Measurements from ENCODE around the gene ACKR2.

DNA sequence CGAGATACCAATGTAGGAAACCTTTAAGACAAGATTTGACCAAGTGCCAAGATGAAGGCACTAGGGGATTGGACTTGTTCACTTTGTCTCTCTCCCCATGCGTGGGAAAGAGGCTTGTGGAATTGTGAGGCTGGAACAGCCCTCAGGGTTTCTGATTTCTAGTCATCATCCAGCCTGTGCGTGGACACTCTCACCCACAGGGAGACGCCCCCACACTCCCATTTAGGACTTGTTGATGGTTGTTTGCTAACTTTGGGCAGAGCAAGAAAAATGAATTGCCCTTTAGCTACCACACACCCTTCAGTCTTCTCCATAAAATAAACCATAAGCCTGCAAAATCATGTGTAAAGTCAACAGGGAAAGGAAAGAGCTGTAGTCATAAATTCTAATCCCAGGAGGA is 18.4 kb downstream of the ACKR2 start:
- TF ChIP-seq, protein P1, sequence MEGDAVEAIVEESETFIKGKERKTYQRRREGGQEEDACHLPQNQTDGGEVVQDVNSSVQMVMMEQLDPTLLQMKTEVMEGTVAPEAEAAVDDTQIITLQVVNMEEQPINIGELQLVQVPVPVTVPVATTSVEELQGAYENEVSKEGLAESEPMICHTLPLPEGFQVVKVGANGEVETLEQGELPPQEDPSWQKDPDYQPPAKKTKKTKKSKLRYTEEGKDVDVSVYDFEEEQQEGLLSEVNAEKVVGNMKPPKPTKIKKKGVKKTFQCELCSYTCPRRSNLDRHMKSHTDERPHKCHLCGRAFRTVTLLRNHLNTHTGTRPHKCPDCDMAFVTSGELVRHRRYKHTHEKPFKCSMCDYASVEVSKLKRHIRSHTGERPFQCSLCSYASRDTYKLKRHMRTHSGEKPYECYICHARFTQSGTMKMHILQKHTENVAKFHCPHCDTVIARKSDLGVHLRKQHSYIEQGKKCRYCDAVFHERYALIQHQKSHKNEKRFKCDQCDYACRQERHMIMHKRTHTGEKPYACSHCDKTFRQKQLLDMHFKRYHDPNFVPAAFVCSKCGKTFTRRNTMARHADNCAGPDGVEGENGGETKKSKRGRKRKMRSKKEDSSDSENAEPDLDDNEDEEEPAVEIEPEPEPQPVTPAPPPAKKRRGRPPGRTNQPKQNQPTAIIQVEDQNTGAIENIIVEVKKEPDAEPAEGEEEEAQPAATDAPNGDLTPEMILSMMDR (conservative IDR thresholded peaks at IDR 0.05; ENCODE audit: low read length) = no peak
- no peak for TF ChIP-seq EZH2phosphoT487 (IDR thresholded peaks at IDR 0.05; ENCODE audit: borderline replicate concordance)
